IMR-90 (cell line): ENCODE results near the gene GPR141.

ENCODE experiments used
- MAZ ChIP-seq: IDR thresholded peaks from 2 replicates; pipeline ENCODE4 v1.6.1; 2012; ENCODE audit warnings: low read depth, mild to moderate bottlenecking, low read length, improper control_type of control experiment, moderate library complexity, borderline replicate concordance
- POLR2A ChIP-seq: IDR thresholded peaks from 2 replicates; pipeline ENCODE4 v1.6.1; 2012; ENCODE audit warnings: mild to moderate bottlenecking, low read depth, low read length
- SMC3 ChIP-seq: fragments of 150-350 bp; IDR thresholded peaks from 2 replicates; pipeline ENCODE4 v1.6.1; 2016; ENCODE audit warnings: low read depth, mild to moderate bottlenecking, antibody characterized with exemption, low read length, moderate library complexity
- TF ChIP-seq, protein P1 (sequence below): conservative IDR thresholded peaks from 2 replicates; pipeline ENCODE4 v1.5.1; 2012; ENCODE audit warnings: mild to moderate bottlenecking, low read depth, low read length, improper control_type of control experiment

DNA sequence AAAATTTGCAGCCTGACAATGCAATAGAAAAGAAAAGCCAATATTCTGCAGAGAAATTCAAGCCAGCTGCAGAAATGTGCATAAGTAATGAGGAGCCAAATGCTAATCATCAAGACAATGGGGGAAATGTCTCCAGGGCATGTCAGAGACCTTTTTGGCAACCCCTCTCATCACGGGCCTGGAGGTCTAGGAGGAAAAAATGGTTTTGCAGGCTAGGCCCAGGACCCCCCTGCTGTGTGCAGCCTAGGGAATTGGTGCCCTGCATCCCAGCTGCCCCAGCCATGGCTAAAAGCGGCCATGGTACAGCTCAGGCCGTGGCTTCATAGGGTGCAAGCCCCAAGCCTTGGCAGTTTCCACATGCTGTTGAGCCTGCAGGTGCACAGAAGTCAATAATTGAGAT is 92.4 kb downstream of the GPR141 start:
- no peak for TF ChIP-seq POLR2A
- TF ChIP-seq SMC3 = no peak
- no peak for TF ChIP-seq MAZ
- TF ChIP-seq, protein P1, sequence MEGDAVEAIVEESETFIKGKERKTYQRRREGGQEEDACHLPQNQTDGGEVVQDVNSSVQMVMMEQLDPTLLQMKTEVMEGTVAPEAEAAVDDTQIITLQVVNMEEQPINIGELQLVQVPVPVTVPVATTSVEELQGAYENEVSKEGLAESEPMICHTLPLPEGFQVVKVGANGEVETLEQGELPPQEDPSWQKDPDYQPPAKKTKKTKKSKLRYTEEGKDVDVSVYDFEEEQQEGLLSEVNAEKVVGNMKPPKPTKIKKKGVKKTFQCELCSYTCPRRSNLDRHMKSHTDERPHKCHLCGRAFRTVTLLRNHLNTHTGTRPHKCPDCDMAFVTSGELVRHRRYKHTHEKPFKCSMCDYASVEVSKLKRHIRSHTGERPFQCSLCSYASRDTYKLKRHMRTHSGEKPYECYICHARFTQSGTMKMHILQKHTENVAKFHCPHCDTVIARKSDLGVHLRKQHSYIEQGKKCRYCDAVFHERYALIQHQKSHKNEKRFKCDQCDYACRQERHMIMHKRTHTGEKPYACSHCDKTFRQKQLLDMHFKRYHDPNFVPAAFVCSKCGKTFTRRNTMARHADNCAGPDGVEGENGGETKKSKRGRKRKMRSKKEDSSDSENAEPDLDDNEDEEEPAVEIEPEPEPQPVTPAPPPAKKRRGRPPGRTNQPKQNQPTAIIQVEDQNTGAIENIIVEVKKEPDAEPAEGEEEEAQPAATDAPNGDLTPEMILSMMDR = no peak
